Large intestine (tissue), 3 donors: ENCODE measurements around the gene TFRC. TPM values are rescaled to one million over a fixed set of nuclear protein-coding genes. Genes with fewer than 3 reads are reported as not detected.
"Not testable (repeated sequence)": the region's sequence is repeated elsewhere in the genome, so short reads cannot be mapped to it uniquely, and the experiment has no call there.

ENCODE experiments used
- DNase-seq, 2 donors: peaks; one replicate each; pipeline versions ENCODE4 v3.0.0 to v3.0.0-alpha.2; 2013
- H3K27ac ChIP-seq: one replicate; pipeline ENCODE4 v1.5.1; 2013; ENCODE audit warnings: low read length
- H3K27me3 ChIP-seq: 2 replicates; pipeline ENCODE4 v1.6.1; 2013; ENCODE audit warnings: low read length; ENCODE audit not compliant: control insufficient read depth, insufficient read depth
- H3K36me3 ChIP-seq: 2 replicates; pipeline ENCODE4 v1.6.1; 2013; ENCODE audit warnings: low read length; ENCODE audit not compliant: control insufficient read depth, insufficient read depth
- H3K4me1 ChIP-seq: one replicate; pipeline ENCODE4 v1.6.1; 2013; ENCODE audit warnings: low read length; ENCODE audit not compliant: control insufficient read depth, insufficient read depth
- H3K4me3 ChIP-seq: one replicate; pipeline ENCODE4 v1.5.1; 2013; ENCODE audit warnings: low read length
- H3K9me3 ChIP-seq: one replicate; pipeline ENCODE4 v1.6.1; 2013; ENCODE audit warnings: mild to moderate bottlenecking, low read depth, low read length, moderate library complexity; ENCODE audit not compliant: control insufficient read depth
- WGBS: methylation state at CpG from one replicate; pipeline ENCODE4 v1.1.5; 2013; ENCODE audit warnings: low lambda C conversion rate; ENCODE audit not compliant: insufficient coverage; 5-methylcytosine and 5-hydroxymethylcytosine counted together
- polyA plus RNA-seq: library from polyadenylated mRNA; unstranded; fragments of 120-200 nt; gene quantifications from one replicate; pipeline ENCODE4 v1.2.1, GENCODE V29; 2013

TFRC gene
- polyA plus RNA-seq, 1 donor = 73.7 TPM

DNA sequence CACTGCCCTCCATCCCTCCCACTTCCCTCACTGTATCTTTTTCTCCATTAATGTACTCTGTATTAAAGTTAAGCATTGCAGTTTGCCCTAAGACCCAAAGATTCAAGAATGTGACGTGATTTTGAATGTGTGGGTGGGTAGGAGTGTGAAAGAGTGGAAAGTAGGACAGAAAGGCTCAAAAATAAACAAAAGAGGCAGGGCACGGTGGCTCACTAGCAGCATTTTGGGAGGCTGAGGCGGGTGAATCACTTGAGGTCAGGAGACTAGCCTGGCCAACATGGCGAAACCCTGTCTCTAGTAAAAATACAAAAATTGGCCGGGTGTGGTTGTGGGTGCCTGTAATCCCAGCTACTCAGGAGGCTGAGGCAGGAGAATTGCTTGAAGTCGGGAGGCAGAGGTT lies 18.4 kb downstream of the TFRC start:
- H3K4me1 ChIP-seq = peaks cover 13% of the 10 kb centered on the region
- H3K9me3 ChIP-seq = no peaks in the 10 kb centered on the region
- no peak for DNase-seq
- peaks cover 73% of the 10 kb centered on the region for H3K36me3 ChIP-seq
- H3K27ac ChIP-seq = peak overlapping the region; percentile 22
- no peak overlapping the region for H3K4me3 ChIP-seq
- no peaks in the 10 kb centered on the region for H3K27me3 ChIP-seq
- WGBS = 89% methylated on average over 1 of the region's 6 CpGs

DNA sequence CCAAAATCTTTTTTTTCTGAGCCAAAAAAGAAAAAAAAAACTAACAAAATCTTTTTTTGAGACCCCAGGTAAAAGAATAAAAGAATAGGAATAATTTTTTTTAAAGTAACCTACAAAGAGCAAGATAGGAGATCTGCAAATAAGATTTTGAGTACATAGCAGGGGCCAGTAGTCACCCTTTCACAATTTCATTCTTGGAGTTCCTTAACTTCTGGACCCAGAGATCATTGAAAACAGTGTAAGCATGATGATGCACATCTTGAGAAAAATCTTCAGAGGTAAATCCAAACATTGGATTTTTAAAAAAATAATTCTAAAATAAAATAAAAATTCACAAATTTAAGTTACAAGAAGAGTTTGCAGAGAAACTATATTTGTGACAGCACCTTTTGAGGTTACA lies 18.8 kb downstream of the TFRC start:
- DNase-seq = no peak
- no peak overlapping the region for H3K4me3 ChIP-seq
- no peaks in the 10 kb centered on the region for H3K27me3 ChIP-seq
- no peak overlapping the region for H3K27ac ChIP-seq
- H3K4me1 ChIP-seq = peaks cover 13% of the 10 kb centered on the region
- peaks cover 73% of the 10 kb centered on the region for H3K36me3 ChIP-seq
- H3K9me3 ChIP-seq = no peaks in the 10 kb centered on the region

DNA sequence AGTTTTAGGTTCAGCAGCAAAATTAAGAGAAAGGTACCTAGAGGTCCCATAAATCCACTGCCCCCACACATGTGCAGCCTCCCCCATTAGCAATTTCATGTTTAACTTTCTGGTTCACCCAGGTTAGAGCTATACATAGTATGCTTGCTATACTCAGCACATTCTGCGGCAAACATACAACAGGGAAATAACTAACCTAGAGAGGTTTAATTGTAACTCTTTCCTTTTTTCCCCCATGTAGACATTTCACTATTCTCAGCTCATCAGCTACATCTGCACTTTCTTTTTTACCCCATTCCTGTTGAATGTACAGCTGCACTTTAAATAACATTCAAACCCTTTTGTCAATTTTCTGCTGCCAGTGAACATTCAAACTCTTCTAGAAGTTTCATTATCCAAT lies 21.1 kb downstream of the TFRC start:
- Histone ChIP-seq H3K36me3 (peaks cover 77% of the 10 kb centered on the region), H3K27ac (no peak overlapping the region), H3K9me3 (no peaks in the 10 kb centered on the region), H3K4me3 (no peak overlapping the region), H3K4me1 (peaks cover 13% of the 10 kb centered on the region), H3K27me3 (no peaks in the 10 kb centered on the region)
- DNase-seq = no peak
- WGBS = no CpG with 5 or more reads among the region's 1 CpG

DNA sequence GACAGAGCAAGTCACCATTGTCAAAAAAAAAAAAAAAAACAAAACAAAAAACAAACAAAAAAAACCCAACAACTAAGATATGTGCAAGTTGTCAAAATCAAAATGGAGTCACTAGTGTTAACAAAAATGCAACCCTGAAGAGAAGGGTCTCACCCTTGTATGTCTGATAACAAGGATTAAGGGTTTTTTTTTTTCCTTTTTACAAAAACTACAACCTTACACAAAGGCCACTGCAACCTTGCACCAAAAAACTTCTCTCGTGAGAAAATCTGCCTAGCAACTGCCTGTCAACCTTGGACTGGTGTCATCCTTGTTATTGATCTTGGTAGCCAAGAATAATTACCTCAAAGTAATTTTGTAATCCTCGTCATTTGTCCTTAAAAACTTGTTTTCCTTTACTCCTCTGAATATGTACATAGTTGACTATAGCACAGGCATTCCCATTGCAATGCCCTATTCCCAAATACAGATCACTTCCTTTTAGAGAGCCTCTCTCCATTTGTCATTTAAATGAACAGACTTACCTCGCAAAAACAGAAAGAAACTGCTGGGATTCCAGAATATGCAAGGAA lies 24.0 kb downstream of the TFRC start:
- Histone ChIP-seq H3K27me3 (no peaks in the 10 kb centered on the region), H3K36me3 (peaks cover 88% of the 10 kb centered on the region), H3K4me3 (no peak overlapping the region), H3K27ac (no peak overlapping the region), H3K4me1 (peaks cover 5% of the 10 kb centered on the region), H3K9me3 (no peaks in the 10 kb centered on the region)
- 100% methylated on average over 2 of the region's 3 CpGs for WGBS
- DNase-seq = no peak

DNA sequence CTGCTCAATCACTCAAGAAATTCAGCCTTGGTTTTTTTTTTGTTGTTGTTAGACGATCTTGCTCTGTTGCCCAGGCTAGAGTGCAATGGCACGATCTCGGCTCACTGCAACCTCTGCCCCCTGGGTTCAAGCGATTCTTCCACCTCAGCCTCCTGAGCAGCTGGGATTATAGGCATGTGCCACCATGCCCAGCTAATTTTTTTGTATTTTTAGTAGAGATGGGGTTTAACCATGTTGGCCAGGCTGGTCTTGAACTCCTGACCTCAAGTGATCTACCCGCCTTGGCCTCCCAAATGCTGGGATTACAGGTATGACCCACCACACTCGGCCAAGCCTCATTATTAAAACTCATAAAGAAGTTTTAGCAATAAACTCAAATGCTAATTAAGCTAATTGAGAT lies 25.5 kb downstream of the TFRC start:
- H3K9me3 ChIP-seq, DNase-seq: not testable (repeated sequence)
- H3K27ac ChIP-seq = peak overlapping the region; percentile 35

DNA sequence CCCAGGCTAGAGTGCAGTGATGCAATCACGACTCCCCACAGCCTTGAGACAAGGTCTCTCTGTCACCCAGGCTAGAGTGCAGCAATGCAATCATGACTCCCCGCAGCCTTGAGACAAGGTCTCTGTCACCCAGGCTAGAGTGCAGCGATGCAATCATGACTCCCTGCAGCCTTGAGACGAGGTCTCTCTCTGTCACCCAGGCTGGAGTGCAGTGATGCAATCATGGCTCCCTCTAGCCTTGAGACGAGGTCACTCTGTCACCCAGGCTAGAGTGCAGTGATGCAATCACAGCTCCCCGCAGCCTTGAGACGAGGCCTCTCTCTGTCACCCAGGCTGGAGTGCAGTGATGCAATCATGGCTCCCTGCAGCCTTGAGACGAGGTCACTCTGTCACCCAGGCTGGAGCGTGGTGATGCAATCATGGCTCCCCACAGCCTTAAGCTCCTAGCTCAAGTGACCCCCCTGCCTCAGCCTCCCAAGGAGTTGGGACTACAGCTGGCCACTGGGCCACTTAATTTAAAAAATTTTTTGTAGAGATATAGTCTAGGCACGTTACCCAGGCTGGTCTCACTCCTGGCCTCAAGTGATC lies 26.1 kb downstream of the TFRC start:
- Histone ChIP-seq H3K4me3 (no peak overlapping the region), H3K9me3 (no peaks in the 10 kb centered on the region), H3K27ac (peak overlapping the region; percentile 35), H3K27me3 (no peaks in the 10 kb centered on the region), H3K36me3 (peaks cover 88% of the 10 kb centered on the region), H3K4me1 (peaks cover 5% of the 10 kb centered on the region)
- WGBS = no CpG with 5 or more reads among the region's 10 CpGs
- DNase-seq = peak; percentile 84 to 90

More for the DNA sequence above, 25.5 kb downstream of the TFRC start:
- peaks cover 87% of the 10 kb centered on the region for H3K36me3 ChIP-seq
- 100% methylated on average over 1 of the region's 6 CpGs for WGBS
- H3K4me3 ChIP-seq, H3K27me3 ChIP-seq, H3K4me1 ChIP-seq: not testable (repeated sequence)

DNA sequence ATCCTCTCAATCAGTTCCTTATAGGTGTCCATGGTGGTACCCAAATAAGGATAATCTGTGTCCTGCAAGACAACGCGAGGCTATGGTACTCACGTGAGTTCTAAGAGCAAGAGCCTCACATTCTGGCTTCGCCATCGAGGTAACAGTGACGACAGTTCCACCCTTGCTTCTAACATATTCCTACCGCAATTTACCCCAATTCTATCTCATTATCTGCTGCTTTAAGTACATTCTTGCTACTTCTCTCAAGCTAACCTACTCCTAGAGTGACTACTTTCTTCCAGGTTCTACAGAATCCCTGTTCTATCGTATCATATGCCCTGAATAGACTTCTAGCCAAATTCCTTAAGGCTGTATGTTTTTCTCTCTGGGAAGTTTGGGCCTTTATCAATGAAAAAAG lies 26.6 kb downstream of the TFRC start:
- Histone ChIP-seq H3K9me3 (no peaks in the 10 kb centered on the region), H3K4me3 (no peak overlapping the region), H3K36me3 (peaks cover 89% of the 10 kb centered on the region), H3K4me1 (peaks cover 5% of the 10 kb centered on the region), H3K27me3 (no peaks in the 10 kb centered on the region), H3K27ac (peak overlapping the region; percentile 19)
- DNase-seq = no peak
- no CpG with 5 or more reads among the region's 8 CpGs for WGBS

DNA sequence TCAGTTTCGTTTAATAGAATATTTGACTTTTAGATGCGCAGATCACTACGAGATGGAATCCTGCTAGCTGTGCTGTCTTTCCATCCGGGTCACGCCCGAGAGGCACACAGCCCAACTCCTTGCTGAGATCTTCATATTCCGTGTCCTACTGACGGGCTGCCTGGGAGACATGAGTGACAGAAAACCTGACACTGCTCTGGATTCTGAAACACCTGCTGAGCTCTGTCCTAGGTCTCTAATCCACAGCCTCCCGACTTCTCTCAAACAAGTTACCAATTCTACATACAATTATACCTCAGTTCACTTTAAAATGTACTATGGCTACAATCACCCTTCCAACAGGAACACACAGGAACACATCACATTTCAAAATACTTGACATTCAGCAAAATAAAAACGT lies 27.2 kb downstream of the TFRC start:
- peaks cover 5% of the 10 kb centered on the region for H3K4me1 ChIP-seq
- DNase-seq = no peak
- H3K36me3 ChIP-seq = peaks cover 89% of the 10 kb centered on the region
- H3K4me3 ChIP-seq = no peak overlapping the region
- no CpG with 5 or more reads among the region's 10 CpGs for WGBS
- H3K27ac ChIP-seq = no peak overlapping the region
- H3K27me3 ChIP-seq = no peaks in the 10 kb centered on the region
- H3K9me3 ChIP-seq = no peaks in the 10 kb centered on the region

DNA sequence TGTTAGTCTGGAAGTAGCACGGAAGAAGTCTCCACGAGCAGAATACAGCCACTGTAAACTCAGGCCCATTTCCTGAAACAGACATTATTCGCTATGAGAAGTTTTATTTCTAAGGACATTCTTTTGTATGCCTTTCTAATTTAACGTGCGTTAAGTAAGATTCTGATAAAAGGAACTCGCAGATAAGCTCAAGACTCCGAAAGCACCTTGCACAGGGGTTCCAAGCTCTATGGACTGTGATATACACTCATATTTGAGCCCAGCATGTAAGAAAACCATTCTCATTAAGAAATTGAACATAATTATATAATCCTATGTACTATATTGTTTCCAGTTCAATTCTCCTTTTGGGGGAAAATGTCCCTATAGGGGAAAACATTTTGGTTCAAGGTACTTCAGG lies 28.4 kb downstream of the TFRC start:
- no peak overlapping the region for H3K27ac ChIP-seq
- WGBS = 100% methylated on average over 1 of the region's 7 CpGs
- peaks cover 88% of the 10 kb centered on the region for H3K36me3 ChIP-seq
- no peaks in the 10 kb centered on the region for H3K27me3 ChIP-seq
- peaks cover 5% of the 10 kb centered on the region for H3K4me1 ChIP-seq
- H3K9me3 ChIP-seq = no peaks in the 10 kb centered on the region
- DNase-seq = no peak
- no peak overlapping the region for H3K4me3 ChIP-seq

DNA sequence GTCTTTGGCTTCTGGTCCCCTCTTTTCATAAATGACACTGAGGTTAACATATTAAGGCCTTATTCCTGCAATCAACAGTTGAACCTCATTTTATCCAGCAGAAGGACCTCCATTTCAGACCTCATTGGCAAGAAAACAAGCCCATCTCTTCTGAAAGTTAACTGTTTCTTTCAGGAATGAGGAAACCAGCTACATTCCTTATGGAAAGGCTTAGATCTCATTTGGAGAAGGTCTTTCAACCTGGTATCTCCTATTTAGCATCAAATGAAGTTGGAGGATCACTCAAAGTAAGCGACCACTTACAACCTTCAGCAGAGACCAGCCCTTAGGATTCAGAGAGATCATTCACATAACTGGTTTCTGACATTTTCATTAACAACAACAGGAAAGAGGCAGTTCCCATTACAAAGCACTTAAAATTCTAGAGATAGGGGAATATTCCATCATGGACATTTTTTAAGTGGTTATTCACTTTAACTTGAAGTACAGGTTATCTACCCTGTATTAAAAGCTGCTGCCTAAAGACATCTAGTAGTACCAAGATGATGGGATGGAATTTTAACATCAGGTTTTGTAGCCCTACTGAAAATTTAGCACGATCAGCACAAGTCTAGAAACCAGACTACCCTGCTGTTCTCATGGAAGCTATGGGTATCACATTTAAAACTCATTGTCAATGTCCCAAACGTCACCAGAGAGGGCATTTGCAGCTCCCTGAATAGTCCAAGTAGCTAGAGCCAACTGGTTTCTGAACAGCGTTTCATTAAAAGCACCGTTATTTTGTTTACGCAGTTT lies 30.4 kb downstream of the TFRC start:
- Histone ChIP-seq H3K4me3 (no peak overlapping the region), H3K27me3 (no peaks in the 10 kb centered on the region), H3K9me3 (no peaks in the 10 kb centered on the region), H3K27ac (no peak overlapping the region), H3K36me3 (peaks cover 73% of the 10 kb centered on the region), H3K4me1 (peaks cover 5% of the 10 kb centered on the region)
- WGBS = no CpG with 5 or more reads among the region's 6 CpGs
- no peak for DNase-seq
